K562 treated with DMSO at 1 percent for 24 hours (cell line): Measurements from ENCODE around the gene STRIT1. TPM values are rescaled to one million over a fixed set of nuclear protein-coding genes. Genes with fewer than 3 reads are reported as not detected.

Experiments used
- total RNA-seq: library from RNA; unstranded; fragments of 300-600 nt; gene quantifications from 2 replicates; pipeline ENCODE4 v1.2.3, GENCODE V29; 2022; ENCODE audit warnings: low read depth; ENCODE audit not compliant: insufficient read depth

The STRIT1 gene
- not detected in 2 replicates for total RNA-seq

GRCh38 chr3:155293516-155293915, at the start of gene STRIT1:
Gene STRIT1 (minus strand): TSS chr3:155293683.

Other genes with a start within 250 kb of the STRIT1 start
- gene MME, start 213.4 kb downstream of the STRIT1 start, total RNA-seq = 2.6 and 4.5 TPM in 2 replicates